Skeletal muscle cell (primary cell): Measurements from ENCODE around the gene HELZ.

Experiments used
- DNase-seq: peaks from one replicate; pipeline ENCODE4 v3.0.0-alpha.2; 2010; ENCODE audit warnings: low read depth
- H3K4me3 ChIP-seq: 2 replicates; pipeline ENCODE4 v1.5.1; 2011; ENCODE audit warnings: low read depth, mild to moderate bottlenecking, control low read depth, low read length, moderate library complexity

HELZ gene

GRCh38 chr17:67026341-67026740, 218.7 kb downstream of the HELZ start:
- DNase-seq = no peak
- no peak overlapping the region for H3K4me3 ChIP-seq

DNA sequence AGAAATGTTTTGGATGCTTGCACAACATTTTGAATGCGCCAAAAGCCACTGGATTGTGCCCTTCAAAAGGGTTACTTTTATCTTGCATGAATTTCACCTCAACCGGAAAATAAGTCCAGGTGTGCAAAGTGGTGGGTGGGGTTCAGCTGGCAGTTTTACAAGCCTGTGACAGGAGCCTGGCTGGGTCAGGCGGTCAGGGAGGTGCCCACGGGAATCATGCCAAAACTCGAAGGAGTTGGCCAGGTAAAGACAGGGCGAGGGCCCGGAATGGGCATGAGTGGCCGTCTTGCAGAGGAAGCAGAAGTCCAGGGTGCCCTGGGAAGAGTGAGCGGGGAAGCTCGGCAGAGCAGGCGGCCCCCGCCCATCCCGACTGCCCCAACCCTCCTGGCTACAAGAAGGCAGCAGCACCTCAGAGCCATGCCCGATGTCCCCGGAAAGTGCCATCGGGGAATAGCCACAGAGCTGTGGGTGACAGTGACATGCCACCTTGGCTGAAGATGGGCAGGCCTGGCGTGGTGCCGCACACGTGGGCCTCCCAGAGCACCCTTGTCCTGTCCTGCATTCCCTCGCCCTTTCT, 219.7 kb downstream of the HELZ start:
- no peak for DNase-seq
- H3K4me3 ChIP-seq = no peak overlapping the region

DNA sequence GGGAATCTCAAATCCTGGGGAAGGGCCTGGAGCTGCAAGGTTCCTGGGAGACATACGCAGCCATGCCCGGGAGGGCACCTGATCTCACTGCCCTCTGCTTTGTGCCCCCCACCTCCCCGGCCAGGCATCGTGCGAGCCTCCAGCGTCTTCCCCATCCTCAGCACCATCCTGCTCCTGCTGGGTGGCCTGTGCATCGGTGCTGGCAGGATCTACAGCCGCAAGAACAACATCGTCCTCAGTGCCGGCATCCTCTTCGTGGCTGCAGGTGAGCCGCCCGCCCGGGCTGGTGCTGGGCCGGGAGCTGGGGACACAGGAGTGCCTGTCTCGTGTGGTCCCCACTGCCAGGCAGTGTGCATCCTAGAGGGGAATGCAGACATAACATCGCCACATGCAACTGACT, 220.3 kb downstream of the HELZ start:
- no peak for DNase-seq
- no peak overlapping the region for H3K4me3 ChIP-seq

- no peak for DNase-seq
- no peak overlapping the region for H3K4me3 ChIP-seq
These were observed 222.6 kb downstream of the HELZ start for GRCh38 chr17:67022451-67022810.

GRCh38 chr17:67021743-67022450, 223.1 kb downstream of the HELZ start:
- no peak for DNase-seq

DNA sequence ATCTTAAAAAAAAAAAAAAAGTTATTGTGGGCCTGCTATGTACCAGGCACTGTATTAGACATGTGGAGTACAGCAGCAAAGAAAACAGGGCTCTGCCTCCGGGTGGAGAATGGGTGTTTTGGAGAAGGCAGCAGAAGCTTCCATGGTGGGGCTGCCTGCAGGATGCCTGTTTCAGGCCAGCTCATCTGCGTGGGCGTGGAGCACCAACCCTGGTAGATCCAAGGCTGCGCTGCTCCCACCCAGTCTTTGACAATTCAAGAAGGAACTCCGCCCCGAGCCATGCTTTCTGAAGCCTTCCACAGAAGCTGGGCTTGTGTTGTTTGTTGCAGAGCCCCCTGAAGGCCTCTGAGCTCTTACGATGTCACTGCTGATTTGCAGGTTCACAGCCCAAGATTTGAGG, 223.8 kb downstream of the HELZ start:
- no peak for DNase-seq
- H3K4me3 ChIP-seq = no peak overlapping the region

More at GRCh38 chr17:67021743-67022450, 223.1 kb downstream of the HELZ start:
- no peak overlapping the region for H3K4me3 ChIP-seq
